K562 (cell line): Measurements from ENCODE around the gene PSMD8. TPM values are rescaled to one million over a fixed set of nuclear protein-coding genes. Genes with fewer than 3 reads are reported as not detected.

Experiments used
- CREBBP ChIP-seq: IDR thresholded peaks from one replicate; pipeline ENCODE4 v1.6.1; 2012; ENCODE audit warnings: low read depth, mild to moderate bottlenecking, control low read depth, inconsistent platforms, low read length
- CTCFL ChIP-seq: IDR thresholded peaks from 2 replicates; pipeline ENCODE4 v1.6.1; 2011; ENCODE audit warnings: borderline replicate concordance, low read depth, mild to moderate bottlenecking, moderate library complexity, low read length; ENCODE audit not compliant: insufficient read depth, poor library complexity, severe bottlenecking
- DIDO1 ChIP-seq: fragments of 450-650 bp; IDR thresholded peaks from 2 replicates; pipeline ENCODE4 v1.6.1; 2016; ENCODE audit warnings: low read depth, missing biosample characterization, missing genetic modification characterization
- DNMT1 ChIP-seq: fragments of 450-650 bp; IDR thresholded peaks from 2 replicates; pipeline ENCODE4 v1.6.1; 2016; ENCODE audit warnings: antibody characterized with exemption, mild to moderate bottlenecking
- HIVEP1 ChIP-seq: fragments of 250-450 bp; sonication (Bioruptor Pico); IDR thresholded peaks from 2 replicates; pipeline ENCODE4 v1.4.0; 2020; ENCODE audit warnings: mild to moderate bottlenecking
- HNRNPUL1 ChIP-seq: fragments of 200-400 bp; formaldehyde crosslinking; IDR thresholded peaks from 2 replicates; pipeline ENCODE4 v1.6.1; 2017; ENCODE audit warnings: low read length
- ILK ChIP-seq: fragments of 450-650 bp; IDR thresholded peaks from 2 replicates; pipeline ENCODE4 v1.6.1; 2016; ENCODE audit warnings: missing genetic modification characterization, low read depth, mild to moderate bottlenecking, missing compliant biosample characterization, moderate library complexity, borderline replicate concordance
- KLF16 ChIP-seq: IDR thresholded peaks from 2 replicates; pipeline ENCODE4 v1.6.1; 2016; ENCODE audit warnings: antibody characterized with exemption
- MNT ChIP-seq, 2 experiments: fragments of 450-650 bp; conservative IDR thresholded peaks; 2 replicates each; pipeline ENCODE4 v1.6.1; 2017; ENCODE audit warnings: mild to moderate bottlenecking in 2 of 2, moderate library complexity in 2 of 2
- POLR2AphosphoS5 ChIP-seq: IDR thresholded peaks from 2 replicates; pipeline ENCODE4 v1.6.1; 2011; ENCODE audit warnings: mild to moderate bottlenecking, low read depth, low read length, moderate library complexity; ENCODE audit not compliant: control insufficient read depth, insufficient read depth
- SMAD4 ChIP-seq: fragments of 250-450 bp; sonication (Bioruptor Pico); conservative IDR thresholded peaks from 2 replicates; pipeline ENCODE4 v1.8.0; 2021; ENCODE audit warnings: inconsistent platforms, mild to moderate bottlenecking, moderate library complexity
- SRSF1 ChIP-seq: fragments of 200-400 bp; formaldehyde crosslinking; IDR thresholded peaks from 2 replicates; pipeline ENCODE4 v1.6.1; 2017; ENCODE audit warnings: mild to moderate bottlenecking, low read depth, low read length, moderate library complexity
- STAT5A ChIP-seq: IDR thresholded peaks from 2 replicates; pipeline ENCODE4 v1.6.1; 2012; ENCODE audit warnings: low read length, inconsistent platforms, borderline replicate concordance
- TOE1 ChIP-seq, 2 experiments: fragments of 450-650 bp in 1 of 2; sonication (generic) in 1 of 2; formaldehyde crosslinking in 1 of 2; IDR thresholded peaks; 2 replicates each; pipeline versions ENCODE4 v1.7.1 to v1.8.0; 2016 to 2022; ENCODE audit warnings: borderline replicate concordance in 2 of 2, mild to moderate bottlenecking in 2 of 2, antibody characterized with exemption in 1 of 2, inconsistent platforms in 1 of 2, low read depth in 1 of 2, missing genetic modification reagents in 1 of 2, moderate library complexity in 1 of 2
- ZFP36 ChIP-seq: fragments of 150-350 bp; IDR thresholded peaks from 2 replicates; pipeline ENCODE4 v1.6.1; 2018; ENCODE audit warnings: low read length, low read depth; ENCODE audit not compliant: partially characterized antibody
- ZNF354B ChIP-seq: fragments of 250-450 bp; sonication (Bioruptor Pico); IDR thresholded peaks from 2 replicates; pipeline ENCODE4 v1.4.0; 2020
- polyA plus RNA-seq, 8 experiments: library from polyadenylated mRNA; depleted of rRNA in 4 of 8; stranded (reverse) in 5 of 8; unstranded in 3 of 8; fragments of >200 nt; fragmentation: Nextera tagmentation in 2 of 8; fragmentation: Illumina TruSeq in 1 of 8; extraction: Ambion mirVana in 2 of 8; extraction: Trizol in 1 of 8; gene quantifications; 2 replicates each; pipeline versions ENCODE4 v1.2.1 to v1.2.3, GENCODE V29; 2011 to 2014; ENCODE audit warnings: inconsistent platforms in 1 of 8, missing spikeins in 1 of 8
- total RNA-seq, 7 experiments: library from RNA; depleted of rRNA in 6 of 7; stranded (reverse); fragments of >200 nt in 6 of 7; fragmentation: Illumina TruSeq in 2 of 7; extraction: Trizol in 2 of 7; gene quantifications; 2 replicates each; pipeline versions ENCODE4 v1.2.1 to v1.2.3, GENCODE V29; 2011 to 2021; ENCODE audit warnings: low replicate concordance in 1 of 7
- TF ChIP-seq, protein P1 (sequence below): fragments of 450-650 bp; IDR thresholded peaks from 2 replicates; pipeline ENCODE4 v1.6.1; 2018; ENCODE audit warnings: mild to moderate bottlenecking, low read depth; ENCODE audit not compliant: partially characterized antibody
- TF ChIP-seq, protein P2 (sequence below), 3 experiments: fragments of 200-800 bp in 1 of 3; fragments of 250-450 bp in 1 of 3; fragments of 450-650 bp in 1 of 3; sonication (Bioruptor Pico) in 1 of 3; sonication (Bioruptor generic) in 1 of 3; formaldehyde crosslinking in 1 of 3; IDR thresholded peaks; 2 replicates each; pipeline versions ENCODE4 v1.6.1 to v1.8.0; 2016 to 2022; ENCODE audit warnings: mild to moderate bottlenecking in 2 of 3, missing genetic modification characterization in 2 of 3, missing compliant biosample characterization in 1 of 3, moderate library complexity in 1 of 3

The PSMD8 gene
- total and polyA plus RNA-seq, 9 of the 15 experiments (the other 6 are each of a cell fraction or from before 2014, with no cell fraction given), result 130 to 583 (median 315) TPM

DNA sequence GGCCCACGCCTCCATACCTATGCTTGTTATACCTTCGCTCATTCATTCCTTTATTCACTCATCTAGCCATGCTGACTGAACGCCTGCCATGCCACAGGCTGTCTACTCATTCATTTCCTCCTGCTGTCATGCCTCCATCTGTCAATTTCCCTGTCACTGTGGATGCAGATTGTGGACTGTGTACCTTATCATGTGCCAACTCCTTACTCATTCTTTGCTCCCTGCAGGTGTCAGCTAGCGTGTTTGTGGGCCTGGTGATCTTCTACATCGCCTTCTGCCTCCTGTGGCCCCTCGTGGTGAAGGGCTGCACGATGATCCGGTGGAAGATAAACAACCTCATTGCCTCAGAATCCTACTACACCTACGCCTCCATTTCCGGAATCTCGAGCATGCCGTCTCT, 4.1 kb upstream of the PSMD8 start (continued):
- TF ChIP-seq HIVEP1 (CRISPR knock-in tag) (no peak), KLF16 (no peak; the same call in 1 of the 2 replicates), MNT (conservative IDR thresholded peaks at IDR 0.05) (peak; percentile 60 to 77; a peak in 3 of 4 replicates), HNRNPUL1 (no peak), SRSF1 (no peak), DIDO1 (no peak), TOE1 (IDR thresholded peaks at IDR 0.05; ENCODE audit: borderline replicate concordance) (no peak), TOE1 (CRISPR knock-in tag; IDR thresholded peaks at IDR 0.05; ENCODE audit: borderline replicate concordance, low read depth) (no peak), ZFP36 (peak; percentile 19), ILK (tag) (no peak), ZNF354B (CRISPR knock-in tag) (no peak), POLR2AphosphoS5 (peak; percentile 79), SMAD4 (CRISPR knock-in tag) (no peak), STAT5A (peak; percentile 50; the same call in 1 of the 2 replicates), CREBBP (no peak), DNMT1 (no peak), CTCFL (no peak)
- TF ChIP-seq, protein P1, sequence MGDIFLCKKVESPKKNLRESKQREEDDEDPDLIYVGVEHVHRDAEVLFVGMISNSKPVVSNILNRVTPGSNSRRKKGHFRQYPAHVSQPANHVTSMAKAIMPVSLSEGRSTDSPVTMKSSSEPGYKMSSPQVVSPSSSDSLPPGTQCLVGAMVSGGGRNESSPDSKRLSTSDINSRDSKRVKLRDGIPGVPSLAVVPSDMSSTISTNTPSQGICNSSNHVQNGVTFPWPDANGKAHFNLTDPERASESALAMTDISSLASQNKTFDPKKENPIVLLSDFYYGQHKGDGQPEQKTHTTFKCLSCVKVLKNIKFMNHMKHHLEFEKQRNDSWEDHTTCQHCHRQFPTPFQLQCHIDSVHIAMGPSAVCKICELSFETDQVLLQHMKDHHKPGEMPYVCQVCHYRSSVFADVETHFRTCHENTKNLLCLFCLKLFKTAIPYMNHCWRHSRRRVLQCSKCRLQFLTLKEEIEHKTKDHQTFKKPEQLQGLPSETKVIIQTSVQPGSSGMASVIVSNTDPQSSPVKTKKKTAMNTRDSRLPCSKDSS, result no peak
- TF ChIP-seq, protein P2, sequence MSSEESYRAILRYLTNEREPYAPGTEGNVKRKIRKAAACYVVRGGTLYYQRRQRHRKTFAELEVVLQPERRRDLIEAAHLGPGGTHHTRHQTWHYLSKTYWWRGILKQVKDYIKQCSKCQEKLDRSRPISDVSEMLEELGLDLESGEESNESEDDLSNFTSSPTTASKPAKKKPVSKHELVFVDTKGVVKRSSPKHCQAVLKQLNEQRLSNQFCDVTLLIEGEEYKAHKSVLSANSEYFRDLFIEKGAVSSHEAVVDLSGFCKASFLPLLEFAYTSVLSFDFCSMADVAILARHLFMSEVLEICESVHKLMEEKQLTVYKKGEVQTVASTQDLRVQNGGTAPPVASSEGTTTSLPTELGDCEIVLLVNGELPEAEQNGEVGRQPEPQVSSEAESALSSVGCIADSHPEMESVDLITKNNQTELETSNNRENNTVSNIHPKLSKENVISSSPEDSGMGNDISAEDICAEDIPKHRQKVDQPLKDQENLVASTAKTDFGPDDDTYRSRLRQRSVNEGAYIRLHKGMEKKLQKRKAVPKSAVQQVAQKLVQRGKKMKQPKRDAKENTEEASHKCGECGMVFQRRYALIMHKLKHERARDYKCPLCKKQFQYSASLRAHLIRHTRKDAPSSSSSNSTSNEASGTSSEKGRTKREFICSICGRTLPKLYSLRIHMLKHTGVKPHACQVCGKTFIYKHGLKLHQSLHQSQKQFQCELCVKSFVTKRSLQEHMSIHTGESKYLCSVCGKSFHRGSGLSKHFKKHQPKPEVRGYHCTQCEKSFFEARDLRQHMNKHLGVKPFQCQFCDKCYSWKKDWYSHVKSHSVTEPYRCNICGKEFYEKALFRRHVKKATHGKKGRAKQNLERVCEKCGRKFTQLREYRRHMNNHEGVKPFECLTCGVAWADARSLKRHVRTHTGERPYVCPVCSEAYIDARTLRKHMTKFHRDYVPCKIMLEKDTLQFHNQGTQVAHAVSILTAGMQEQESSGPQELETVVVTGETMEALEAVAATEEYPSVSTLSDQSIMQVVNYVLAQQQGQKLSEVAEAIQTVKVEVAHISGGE (CRISPR knock-in tag; IDR thresholded peaks at IDR 0.05), result no peak
